Lung (tissue), 12 donors: ENCODE results near the gene DEDD. TPM values are rescaled to one million over a fixed set of nuclear protein-coding genes. Genes with fewer than 3 reads are reported as not detected.

ENCODE experiments used
- ATAC-seq: fragments of 200-7000 bp; cut with Tn5 transposase; one replicate; pipeline ENCODE4 v1.9.1; 2020; ENCODE audit warnings: moderate number of reproducible peaks; ENCODE audit not compliant: insufficient read depth, low FRiP score
- DNase-seq, 3 donors: peaks; one replicate each; pipeline ENCODE4 v3.0.0-alpha.2; 2013 to 2017
- H3K27ac ChIP-seq, 2 donors: one replicate each; pipeline ENCODE4 v1.5.1; 2013; ENCODE audit warnings: mild to moderate bottlenecking in 2 of 2, moderate library complexity in 2 of 2, control low read depth in 1 of 2, inconsistent platforms in 1 of 2, low read depth in 1 of 2, low read length in 1 of 2
- H3K27me3 ChIP-seq, 3 donors: one replicate each; pipeline ENCODE4 v1.5.1; 2013; ENCODE audit warnings: low read length in 2 of 3; ENCODE audit not compliant: control insufficient read depth in 3 of 3, insufficient read depth in 3 of 3
- H3K36me3 ChIP-seq, 4 donors: one replicate each; pipeline ENCODE4 v1.5.1; 2013; ENCODE audit warnings: low read length in 4 of 4, mild to moderate bottlenecking in 1 of 4, moderate library complexity in 1 of 4; ENCODE audit not compliant: control insufficient read depth in 4 of 4, insufficient read depth in 4 of 4
- H3K4me1 ChIP-seq, 5 donors: one replicate each; pipeline ENCODE4 v1.5.1; 2013; ENCODE audit warnings: low read length in 5 of 5, mild to moderate bottlenecking in 2 of 5, moderate library complexity in 1 of 5; ENCODE audit not compliant: control insufficient read depth in 5 of 5, insufficient read depth in 5 of 5
- H3K4me3 ChIP-seq: one replicate; pipeline ENCODE4 v1.5.1; 2013; ENCODE audit warnings: mild to moderate bottlenecking, control low read depth, moderate library complexity
- H3K9ac ChIP-seq, 2 donors: one replicate each; pipeline ENCODE4 v1.5.1; 2013; ENCODE audit warnings: low read length in 2 of 2, control low read depth in 1 of 2; ENCODE audit not compliant: insufficient read depth in 1 of 2
- H3K9me3 ChIP-seq, 4 donors: one replicate each; pipeline ENCODE4 v1.5.1; 2013; ENCODE audit warnings: low read length in 3 of 4, mild to moderate bottlenecking in 1 of 4, moderate library complexity in 1 of 4; ENCODE audit not compliant: control insufficient read depth in 4 of 4, insufficient read depth in 3 of 4
- WGBS, 2 donors: extraction: QIAGEN DNeasy Blood & Tissue Kit; methylation state at CpG; one replicate each; pipeline ENCODE4 v1.1.7; 2013; 5-methylcytosine and 5-hydroxymethylcytosine counted together
- polyA plus RNA-seq, 2 donors: library from polyadenylated mRNA; stranded (reverse); fragments of 200-250 nt; gene quantifications; one replicate each; pipeline ENCODE4 v1.2.1, GENCODE V29; 2013
- total RNA-seq, 2 donors: library from RNA; depleted of rRNA in 1 of 2; stranded (reverse); fragments of >200 nt in 1 of 2; gene quantifications; one replicate each; pipeline ENCODE4 v1.2.1, GENCODE V29; 2014 to 2021
- TF ChIP-seq, protein P1 (sequence below): IDR thresholded peaks from 2 replicates; pipeline ENCODE4 v1.5.1; 2012; ENCODE audit warnings: mild to moderate bottlenecking; ENCODE audit errors: control extremely low read depth, extremely low read depth
- donor health status: control.
- donor health status: control.
- donor health status: Bipolar disorder and iron deficiency.
- donor health status: healthy.
- donor health status: DM: yes; HTN: yes; CAD: no.

Gene DEDD
- total and polyA plus RNA-seq, 4 donors, result 19.4 to 38.8 (median 30.9) TPM

DNA sequence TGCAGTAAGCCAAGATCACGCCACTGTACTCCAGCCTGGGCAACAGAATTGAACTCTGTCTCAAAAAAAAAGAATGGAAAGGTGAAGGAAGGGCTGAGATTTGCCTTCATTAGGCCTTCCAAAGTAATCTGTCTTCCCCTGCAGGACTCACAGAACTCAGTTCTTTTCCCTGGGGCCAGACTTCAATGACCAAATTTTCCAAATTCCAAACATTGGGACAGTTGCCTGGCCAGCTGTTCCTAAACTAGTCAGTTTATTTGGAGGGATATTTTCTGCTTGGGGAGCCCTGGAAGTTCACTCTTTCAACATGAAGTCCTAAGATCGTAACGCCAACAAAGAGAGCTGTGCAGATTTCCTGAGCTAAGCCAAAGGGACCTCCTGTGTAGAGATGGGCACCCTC lies 5.4 kb upstream of the DEDD start:
- TF ChIP-seq, protein P1, sequence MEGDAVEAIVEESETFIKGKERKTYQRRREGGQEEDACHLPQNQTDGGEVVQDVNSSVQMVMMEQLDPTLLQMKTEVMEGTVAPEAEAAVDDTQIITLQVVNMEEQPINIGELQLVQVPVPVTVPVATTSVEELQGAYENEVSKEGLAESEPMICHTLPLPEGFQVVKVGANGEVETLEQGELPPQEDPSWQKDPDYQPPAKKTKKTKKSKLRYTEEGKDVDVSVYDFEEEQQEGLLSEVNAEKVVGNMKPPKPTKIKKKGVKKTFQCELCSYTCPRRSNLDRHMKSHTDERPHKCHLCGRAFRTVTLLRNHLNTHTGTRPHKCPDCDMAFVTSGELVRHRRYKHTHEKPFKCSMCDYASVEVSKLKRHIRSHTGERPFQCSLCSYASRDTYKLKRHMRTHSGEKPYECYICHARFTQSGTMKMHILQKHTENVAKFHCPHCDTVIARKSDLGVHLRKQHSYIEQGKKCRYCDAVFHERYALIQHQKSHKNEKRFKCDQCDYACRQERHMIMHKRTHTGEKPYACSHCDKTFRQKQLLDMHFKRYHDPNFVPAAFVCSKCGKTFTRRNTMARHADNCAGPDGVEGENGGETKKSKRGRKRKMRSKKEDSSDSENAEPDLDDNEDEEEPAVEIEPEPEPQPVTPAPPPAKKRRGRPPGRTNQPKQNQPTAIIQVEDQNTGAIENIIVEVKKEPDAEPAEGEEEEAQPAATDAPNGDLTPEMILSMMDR, result no peak
- Histone ChIP-seq H3K4me1 (peaks cover 0 to 7% (median 6%) of the 10 kb centered on the region in 5 donors), H3K9me3 (no peaks in the 10 kb centered on the region), H3K36me3 (peaks cover 0 to 3% (median 0%) of the 10 kb centered on the region in 4 donors), H3K27me3 (no peaks in the 10 kb centered on the region), H3K27ac (no peak overlapping the region), H3K4me3 (no peak overlapping the region), H3K9ac (peak overlapping the region in 1 of 2 donors; percentile 42)
- 73 to 74% methylated on average over 3 of the region's 3 CpGs for WGBS, 2 donors
- no peak for ATAC-seq
- DNase-seq, result no peak

DNA sequence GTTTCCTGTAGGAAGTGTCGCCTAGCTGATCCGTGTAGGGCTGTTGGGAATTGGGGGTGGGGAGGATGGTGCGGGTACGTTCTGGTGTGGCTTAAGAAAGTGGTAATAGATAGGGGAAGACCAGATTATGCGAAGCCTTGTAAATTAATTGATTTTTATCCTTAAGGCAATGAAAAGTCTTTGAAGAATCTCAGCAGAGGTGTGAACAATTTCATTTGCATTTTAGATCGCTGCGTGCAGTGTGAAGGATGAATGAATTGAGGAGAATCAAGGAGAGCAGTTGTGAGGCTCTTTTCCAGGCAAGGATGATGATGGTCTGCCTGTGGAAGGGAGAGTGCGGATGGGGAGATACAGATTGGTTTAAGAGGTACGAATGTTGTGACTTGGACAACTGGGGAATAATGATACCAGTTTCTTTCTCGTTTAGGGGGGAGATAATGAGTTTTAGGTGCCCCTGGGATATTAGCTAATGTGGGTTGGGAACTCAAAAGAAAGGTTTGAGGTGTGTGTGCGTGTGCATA lies 813 bp upstream of the DEDD start:
- 6 to 9% methylated on average over 11 of the region's 11 CpGs for WGBS, 2 donors
- Histone ChIP-seq H3K27me3 (no peaks in the 10 kb centered on the region), H3K9me3 (no peaks in the 10 kb centered on the region), H3K9ac (peak overlapping the region; percentile 67 to 99), H3K36me3 (peaks cover 6 to 16% (median 12%) of the 10 kb centered on the region in 4 donors), H3K4me3 (peak overlapping the region; percentile 67), H3K27ac (peak overlapping the region; percentile 93 to 99), H3K4me1 (peaks cover 7 to 29% (median 19%) of the 10 kb centered on the region in 5 donors)
- no peak for ATAC-seq
- TF ChIP-seq, protein P1, result no peak
- no peak for DNase-seq

DNA sequence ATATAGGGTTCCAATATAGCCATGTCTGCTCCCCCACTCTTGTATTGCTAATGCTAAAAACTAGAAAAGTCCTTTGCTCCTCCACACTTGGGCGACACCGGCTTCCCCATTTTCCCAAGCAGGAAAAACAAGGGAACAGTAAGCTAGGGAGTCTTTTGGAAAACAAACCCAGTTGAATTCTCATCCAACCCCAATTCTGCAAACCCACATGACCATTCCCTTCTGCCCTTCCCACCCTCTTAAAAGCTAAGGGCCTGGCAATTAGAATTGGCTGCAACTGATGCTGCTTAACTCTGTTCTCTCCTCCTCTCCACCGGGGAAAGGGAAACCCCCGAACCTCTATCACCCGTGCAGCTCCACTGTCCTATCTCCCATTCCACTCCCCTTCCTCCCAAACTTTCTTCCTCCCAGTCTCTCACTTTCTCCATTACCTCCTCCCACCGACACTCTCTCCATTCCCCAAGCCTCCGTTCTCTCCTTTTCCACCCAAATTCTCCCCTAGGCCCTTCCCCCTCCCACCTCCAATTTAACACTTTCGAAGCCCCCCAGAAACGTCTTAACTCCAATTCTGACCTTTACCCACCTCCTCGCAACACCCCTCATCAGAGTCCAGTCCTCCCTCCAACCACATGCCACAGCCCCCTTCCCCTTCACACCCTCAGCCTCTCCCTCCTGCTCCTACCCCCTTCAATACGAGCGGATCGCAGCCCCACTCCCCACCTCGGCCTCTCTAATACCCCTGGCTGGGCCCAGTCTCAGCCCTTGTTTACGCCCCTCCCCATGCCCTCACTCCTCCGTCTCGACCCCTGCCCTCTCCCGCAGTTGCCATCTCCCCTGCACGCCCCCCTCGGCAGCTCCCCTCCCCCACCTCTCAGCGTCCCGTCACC lies 701 bp downstream of the DEDD start:
- Histone ChIP-seq H3K9me3 (no peaks in the 10 kb centered on the region), H3K27me3 (no peaks in the 10 kb centered on the region), H3K9ac (peak overlapping the region; percentile 67 to 93), H3K4me1 (peaks cover 9 to 29% (median 19%) of the 10 kb centered on the region in 5 donors), H3K36me3 (peaks cover 13 to 29% (median 21%) of the 10 kb centered on the region in 4 donors), H3K4me3 (peak overlapping the region; percentile 67), H3K27ac (peak overlapping the region; percentile 93 to 99)
- DNase-seq (peak in 2 of 3 donors; percentile 24 to 63), ATAC-seq (no peak)
- TF ChIP-seq, protein P1, result no peak
- 3 to 5% methylated on average over 22 of the region's 22 CpGs for WGBS, 2 donors
